Muscle of arm (tissue), 12 donors: ENCODE results near the gene MTX1. TPM values are rescaled to one million over a fixed set of nuclear protein-coding genes. Genes with fewer than 3 reads are reported as not detected.

Experiments used
- DNase-seq: peaks from one replicate; pipeline ENCODE4 v3.0.0-alpha.2; 2013
- polyA plus RNA-seq, 12 donors: library from polyadenylated mRNA; unstranded; fragments of 120-200 nt; gene quantifications; one replicate each; pipeline ENCODE4 v1.2.1, GENCODE V29; 2013; ENCODE audit not compliant: insufficient read length in 12 of 12

The MTX1 gene
- polyA plus RNA-seq, 12 donors: 12.7 to 23.0 (median 19.0) TPM; not detected in 1

- no peak for DNase-seq
Measured at GRCh38 chr1:155256058-155256852, 47.8 kb downstream of the MTX1 start.

- DNase-seq: no peak
Measured at GRCh38 chr1:155260276-155260675, 51.8 kb downstream of the MTX1 start.

GRCh38 chr1:155261493-155261851 lies 53.0 kb downstream of the MTX1 start:
- DNase-seq: no peak

- DNase-seq: peak; percentile 96
Measured at GRCh38 chr1:155261852-155262673, 53.6 kb downstream of the MTX1 start, which contains the start of gene SCAMP3. SCAMP3 (minus strand) TSS chr1:155262360; CDS start chr1:155262151, 209 bp downstream.

GRCh38 chr1:155263067-155263466 lies 54.6 kb downstream of the MTX1 start:
- no peak for DNase-seq

Other genes with a start within 250 kb of the MTX1 start
- 10 to 100 TPM in 11 of 12 donors, not detected in 1; 21.7 to 39.5 (median 28.7) TPM for gene PYGO2, start 246.9 kb upstream of the MTX1 start, polyA plus RNA-seq
- 100 to 1,000 TPM in 1 of 12 donors, 10 to 100 TPM in 10, not detected in 1; 66.6 to 136 (median 92.4) TPM for gene SHC1, start 237.9 kb upstream of the MTX1 start, polyA plus RNA-seq
- 10 to 100 TPM in 11 of 12 donors, not detected in 1; 44.1 to 77.4 (median 65.4) TPM for gene CKS1B, start 234.0 kb upstream of the MTX1 start, polyA plus RNA-seq
- 10 to 100 TPM in 11 of 12 donors, not detected in 1; 13.1 to 23.6 (median 19.7) TPM for gene FLAD1, start 225.4 kb upstream of the MTX1 start, polyA plus RNA-seq
- under 1 TPM in 1 of 12 donors, not detected in 11; 0.49 TPM for gene LENEP, start 215.1 kb upstream of the MTX1 start, polyA plus RNA-seq
- gene ZBTB7B, start 205.9 kb upstream of the MTX1 start, polyA plus RNA-seq: 10 to 100 TPM in 4 of 12 donors, 1 to 10 TPM in 7, not detected in 1; 3.9 to 32.4 (median 8.5) TPM
- 1 to 10 TPM in 3 of 12 donors, under 1 TPM in 7, not detected in 2; 0.34 to 1.6 (median 0.57) TPM for gene DCST2, start 174.9 kb upstream of the MTX1 start, polyA plus RNA-seq
- under 1 TPM in 8 of 12 donors, not detected in 4; 0.16 to 0.29 (median 0.24) TPM for gene DCST1, start 174.9 kb upstream of the MTX1 start, polyA plus RNA-seq
- gene ADAM15, start 157.4 kb upstream of the MTX1 start, polyA plus RNA-seq: 100 to 1,000 TPM in 1 of 12 donors, 10 to 100 TPM in 10, not detected in 1; 47.2 to 143 (median 56.3) TPM
- 10 to 100 TPM in 3 of 12 donors, 1 to 10 TPM in 8, not detected in 1; 4.7 to 12.1 (median 6.5) TPM for gene EFNA4, start 145.0 kb upstream of the MTX1 start, polyA plus RNA-seq
- 10 to 100 TPM in 1 of 12 donors, 1 to 10 TPM in 9, not detected in 2; 1.3 to 11.7 (median 2.1) TPM for gene EFNA3, start 129.9 kb upstream of the MTX1 start, polyA plus RNA-seq
- gene EFNA1, start 80.8 kb upstream of the MTX1 start, polyA plus RNA-seq: 10 to 100 TPM in 11 of 12 donors, not detected in 1; 19.3 to 35.9 (median 23.3) TPM
- gene SLC50A1, start 72.8 kb upstream of the MTX1 start, polyA plus RNA-seq: 10 to 100 TPM in 11 of 12 donors, not detected in 1; 18.5 to 27.5 (median 23.4) TPM
- 10 to 100 TPM in 10 of 12 donors, not detected in 2; 13.2 to 24.3 (median 17.5) TPM for gene DPM3, start 68.2 kb upstream of the MTX1 start, polyA plus RNA-seq
- 100 to 1,000 TPM in 5 of 12 donors, 10 to 100 TPM in 6, not detected in 1; 59.2 to 147 (median 99.7) TPM for gene KRTCAP2, start 35.4 kb upstream of the MTX1 start, polyA plus RNA-seq
- 1 to 10 TPM in 2 of 12 donors, under 1 TPM in 9, not detected in 1; 0.35 to 5.8 (median 0.56) TPM for gene TRIM46, start 34.8 kb upstream of the MTX1 start, polyA plus RNA-seq
- gene THBS3, start 798 bp upstream of the MTX1 start, polyA plus RNA-seq: 10 to 100 TPM in 11 of 12 donors, not detected in 1; 44.8 to 81.2 (median 63.4) TPM
- 10 to 100 TPM in 11 of 12 donors, not detected in 1; 10.8 to 33.3 (median 13.5) TPM for gene ENTREP3, start 46.8 kb downstream of the MTX1 start, polyA plus RNA-seq
- 10 to 100 TPM in 11 of 12 donors, not detected in 1; 37.6 to 64.7 (median 42.4) TPM for gene SCAMP3, start 53.7 kb downstream of the MTX1 start, polyA plus RNA-seq
- gene CLK2, start 64.8 kb downstream of the MTX1 start, polyA plus RNA-seq: 10 to 100 TPM in 11 of 12 donors, not detected in 1; 32.8 to 79.5 (median 38.6) TPM
- 1 to 10 TPM in 11 of 12 donors, not detected in 1; 3.7 to 8.6 (median 4.6) TPM for gene HCN3, start 68.8 kb downstream of the MTX1 start, polyA plus RNA-seq
- under 1 TPM in 8 of 12 donors, not detected in 4; 0.07 to 0.44 (median 0.15) TPM for gene PKLR, start 92.7 kb downstream of the MTX1 start, polyA plus RNA-seq
- 100 to 1,000 TPM in 8 of 12 donors, 10 to 100 TPM in 3, not detected in 1; 83.9 to 131 (median 107) TPM for gene FDPS, start 100.2 kb downstream of the MTX1 start, polyA plus RNA-seq
- 10 to 100 TPM in 11 of 12 donors, not detected in 1; 20.5 to 44.8 (median 26.4) TPM for gene RUSC1, start 112.2 kb downstream of the MTX1 start, polyA plus RNA-seq